HuH-7 (cell line): ENCODE data around the gene DYRK3.
"Not testable (repeated sequence)": the region's sequence is repeated elsewhere in the genome, so short reads cannot be mapped to it uniquely, and the experiment has no call there.

Source experiments
- DNase-seq: peaks from one replicate; pipeline ENCODE4 v3.0.0; 2011; ENCODE audit warnings: low spot score

Gene DYRK3

GRCh38 chr1:206635080-206635977 is at the start of gene DYRK3:
TSS of gene DYRK3 (plus strand) at chr1:206635536. CDS start at chr1:206635704, 168 bp downstream.
- peak; percentile 75 for DNase-seq

- DNase-seq: no peak
Observed at GRCh38 chr1:206586501-206587445, 48.6 kb upstream of the DYRK3 start.

GRCh38 chr1:206587904-206588303 is 47.4 kb upstream of the DYRK3 start:
- no peak for DNase-seq

- no peak for DNase-seq
Observed at GRCh38 chr1:206588492-206588891, 46.8 kb upstream of the DYRK3 start.

GRCh38 chr1:206589206-206589605 is 46.1 kb upstream of the DYRK3 start:
- no peak for DNase-seq

GRCh38 chr1:206590025-206590758 is 45.1 kb upstream of the DYRK3 start:
- peak; percentile 19 for DNase-seq

- DNase-seq: no peak
Observed at GRCh38 chr1:206591226-206591625, 44.1 kb upstream of the DYRK3 start.

- DNase-seq: no peak
Observed at GRCh38 chr1:206591696-206592095, 43.6 kb upstream of the DYRK3 start.

- no peak for DNase-seq
Observed at GRCh38 chr1:206593351-206593925, 41.9 kb upstream of the DYRK3 start.

- DNase-seq: no peak
Observed at GRCh38 chr1:206595581-206596318, 39.6 kb upstream of the DYRK3 start.

GRCh38 chr1:206596319-206596666 is 39.0 kb upstream of the DYRK3 start:
- DNase-seq: no peak

GRCh38 chr1:206600527-206600926 is 34.8 kb upstream of the DYRK3 start:
- DNase-seq: no peak

GRCh38 chr1:206604861-206605260 is 30.5 kb upstream of the DYRK3 start:
- no peak for DNase-seq

GRCh38 chr1:206606867-206607266 is 28.5 kb upstream of the DYRK3 start:
- DNase-seq: peak; percentile 47

GRCh38 chr1:206608108-206608698 is 27.1 kb upstream of the DYRK3 start:
- peak; percentile 37 for DNase-seq

GRCh38 chr1:206609229-206609991 is 25.9 kb upstream of the DYRK3 start:
- no peak for DNase-seq

- DNase-seq: peak; percentile 97
Observed at GRCh38 chr1:206612129-206612876, 23.0 kb upstream of the DYRK3 start, which contains the start of gene EIF2D. TSS of gene EIF2D (minus strand) at chr1:206612465. CDS start at chr1:206612342, 123 bp downstream.

- DNase-seq: not testable (repeated sequence)
Observed at GRCh38 chr1:206626396-206626795, 8.9 kb upstream of the DYRK3 start.

GRCh38 chr1:206628916-206629315 is 6.4 kb upstream of the DYRK3 start:
- no peak for DNase-seq
